ENCODE results near the gene FLRT2. TPM values are rescaled to one million over a fixed set of nuclear protein-coding genes. Genes with fewer than 3 reads are reported as not detected.

The FLRT2 gene
- total and polyA plus RNA-seq, 10 donors, result 7.8 to 63.9 (median 23.8) TPM

- WGBS, 5 donors, result 80 to 98% (median 93%) methylated on average over 6 of the region's 6 CpGs
- Histone ChIP-seq H3K27ac (no peak overlapping the region), H3K4me3 (no peak overlapping the region), H3K27me3 (replicated peaks in 1 of 7) (no peaks in the 10 kb centered on the region), H3K9me3 (no peaks in the 10 kb centered on the region), H3K4me1 (no peaks in the 10 kb centered on the region), H3K36me3 (no peaks in the 10 kb centered on the region)
- DNase-seq, result no peak
- TF ChIP-seq POLR2A (IDR thresholded peaks at IDR 0.05) (no peak), POLR2AphosphoS5 (IDR thresholded peaks at IDR 0.05) (no peak), CTCF (IDR thresholded peaks at IDR 0.05 in 8 of 11, conservative IDR thresholded peaks at IDR 0.05 in 3 of 11) (no peak)
- intact Hi-C loops (cut with DNase I; ENCODE audit: low total_unique reads), result no loop called here
These were observed 21.1 kb upstream of the FLRT2 start for GRCh38 chr14:85508863-85509262.

- Histone ChIP-seq H3K4me1 (no peaks in the 10 kb centered on the region), H3K36me3 (no peaks in the 10 kb centered on the region), H3K27me3 (replicated peaks in 1 of 7) (no peaks in the 10 kb centered on the region), H3K27ac (no peak overlapping the region), H3K9me3 (no peaks in the 10 kb centered on the region), H3K4me3 (no peak overlapping the region)
- DNase-seq, result no peak
- intact Hi-C loops (cut with DNase I; ENCODE audit: low total_unique reads), result no loop called here
- no peak for TF ChIP-seq POLR2A (IDR thresholded peaks at IDR 0.05)
- no peak for TF ChIP-seq CTCF (IDR thresholded peaks at IDR 0.05 in 8 of 11, conservative IDR thresholded peaks at IDR 0.05 in 3 of 11)
- no peak for TF ChIP-seq POLR2AphosphoS5 (IDR thresholded peaks at IDR 0.05)
- 75 to 83% (median 79%) methylated on average over 2 of the region's 2 CpGs for WGBS, 5 donors
These were observed 17.5 kb upstream of the FLRT2 start for GRCh38 chr14:85512451-85512850.

GRCh38 chr14:85514487-85514886 is 15.5 kb upstream of the FLRT2 start:
- intact Hi-C loops (cut with DNase I; ENCODE audit: low total_unique reads), result no loop called here
- Histone ChIP-seq H3K36me3 (no peaks in the 10 kb centered on the region), H3K27me3 (replicated peaks in 1 of 7) (no peaks in the 10 kb centered on the region), H3K27ac (no peak overlapping the region), H3K4me1 (no peaks in the 10 kb centered on the region), H3K9me3 (no peaks in the 10 kb centered on the region), H3K4me3 (no peak overlapping the region)
- DNase-seq, result no peak
- WGBS, 5 donors, result 61 to 91% (median 89%) methylated on average over 2 of the region's 2 CpGs
- TF ChIP-seq CTCF (IDR thresholded peaks at IDR 0.05 in 8 of 11, conservative IDR thresholded peaks at IDR 0.05 in 3 of 11), result no peak
- TF ChIP-seq POLR2A (IDR thresholded peaks at IDR 0.05), result no peak
- TF ChIP-seq POLR2AphosphoS5 (IDR thresholded peaks at IDR 0.05), result no peak

- 42 to 74% (median 56%) methylated on average over 5 of the region's 5 CpGs for WGBS, 5 donors
- no peak overlapping the region for H3K4me3 ChIP-seq
- no peaks in the 10 kb centered on the region for H3K4me1 ChIP-seq
- no peak overlapping the region for H3K27ac ChIP-seq
- no peaks in the 10 kb centered on the region for H3K27me3 ChIP-seq (replicated peaks in 1 of 7)
- intact Hi-C loops (cut with DNase I; ENCODE audit: low total_unique reads), result no loop called here
- no peaks in the 10 kb centered on the region for H3K9me3 ChIP-seq
- TF ChIP-seq POLR2AphosphoS5 (IDR thresholded peaks at IDR 0.05), result no peak
- no peak for TF ChIP-seq POLR2A (IDR thresholded peaks at IDR 0.05)
- no peak for TF ChIP-seq CTCF (IDR thresholded peaks at IDR 0.05 in 8 of 11, conservative IDR thresholded peaks at IDR 0.05 in 3 of 11)
- no peak for DNase-seq
- no peaks in the 10 kb centered on the region for H3K36me3 ChIP-seq
These were observed 13.5 kb upstream of the FLRT2 start for GRCh38 chr14:85516239-85517113.
